H1 (cell line): Measurements from ENCODE around the gene CRY1. TPM values are rescaled to one million over a fixed set of nuclear protein-coding genes. Genes with fewer than 3 reads are reported as not detected.

Source experiments
- CBX8 ChIP-seq: fragments of 300-800, 300-1000 bp; sonication (generic); IDR thresholded peaks from 2 replicates; pipeline ENCODE4 v1.7.1; 2016; ENCODE audit warnings: low read depth, low read length, borderline replicate concordance
- CHD1 ChIP-seq: IDR thresholded peaks from 2 replicates; pipeline ENCODE4 v1.6.1; 2012; ENCODE audit warnings: low read depth, low read length, improper control_type of control experiment
- CREB1 ChIP-seq: IDR thresholded peaks from 2 replicates; pipeline ENCODE4 v1.6.1; 2012; ENCODE audit warnings: inconsistent platforms
- CTBP2 ChIP-seq: IDR thresholded peaks from 2 replicates; pipeline ENCODE4 v1.7.0; 2011; ENCODE audit warnings: borderline replicate concordance, mild to moderate bottlenecking, moderate library complexity, mixed read lengths, low read length; ENCODE audit not compliant: insufficient read depth, insufficient read length
- NANOG ChIP-seq: IDR thresholded peaks from 2 replicates; pipeline ENCODE4 v1.6.1; 2011; ENCODE audit warnings: low read length, low read depth, mild to moderate bottlenecking, inconsistent platforms; ENCODE audit not compliant: insufficient read depth, poor library complexity, severe bottlenecking
- SIN3A ChIP-seq, 2 experiments: IDR thresholded peaks in 1 of 2; conservative IDR thresholded peaks in 1 of 2; 2 replicates each; pipeline ENCODE4 v1.6.1; 2011 to 2012; ENCODE audit warnings: low read length in 2 of 2, improper control_type of control experiment in 1 of 2, low read depth in 1 of 2, mild to moderate bottlenecking in 1 of 2
- SIX5 ChIP-seq: IDR thresholded peaks from 2 replicates; pipeline ENCODE4 v1.6.1; 2011; ENCODE audit warnings: mild to moderate bottlenecking, low read depth, low read length
- ZNF274 ChIP-seq: IDR thresholded peaks from 2 replicates; pipeline ENCODE4 v1.7.0; 2012; ENCODE audit warnings: low read length, borderline replicate concordance; ENCODE audit errors: extremely low read depth
- polyA plus RNA-seq, 7 experiments: library from polyadenylated mRNA; depleted of rRNA in 3 of 7; stranded (reverse) in 5 of 7; unstranded in 2 of 7; fragments of >200 nt in 5 of 7; fragments of 200-250 nt in 2 of 7; gene quantifications; 1 replicate in 5 of 7; 2 replicates in 1 of 7; 4 replicates in 1 of 7; pipeline versions ENCODE4 v1.2.1 to v1.2.3, GENCODE V29; 2011 to 2013; ENCODE audit warnings: missing spikeins in 2 of 7, mixed read lengths in 2 of 7
- total RNA-seq: library from RNA; stranded (reverse); fragmentation: NEBNext Ultra II Directional; extraction: Animal tissue kit (Norgen Biotek cat#: 25700); gene quantifications from 2 replicates; pipeline ENCODE4 v1.2.1, GENCODE V29; 2021

CRY1 gene
- total and polyA plus RNA-seq, 2 of the 8 experiments (the other 6 are each of a cell fraction or from before 2014, with no cell fraction given) = 13.6 to 25.1 TPM

- TF ChIP-seq ZNF274 = no peak
- TF ChIP-seq CHD1 = no peak
- TF ChIP-seq CTBP2 = no peak
- TF ChIP-seq CREB1 = no peak
- TF ChIP-seq NANOG = no peak
- TF ChIP-seq SIX5 = no peak
- TF ChIP-seq CBX8 = no peak
- TF ChIP-seq SIN3A (conservative IDR thresholded peaks at IDR 0.05 in 1 of 2, IDR thresholded peaks at IDR 0.05 in 1 of 2; ENCODE audit: low read depth in 1 of 2, low read length in 2 of 2) = no peak
These were observed 122.3 kb downstream of the CRY1 start (continued) for GRCh38 chr12:106971065-106971464.
